ENCODE data around the gene USP1.

Gene USP1, protein sequence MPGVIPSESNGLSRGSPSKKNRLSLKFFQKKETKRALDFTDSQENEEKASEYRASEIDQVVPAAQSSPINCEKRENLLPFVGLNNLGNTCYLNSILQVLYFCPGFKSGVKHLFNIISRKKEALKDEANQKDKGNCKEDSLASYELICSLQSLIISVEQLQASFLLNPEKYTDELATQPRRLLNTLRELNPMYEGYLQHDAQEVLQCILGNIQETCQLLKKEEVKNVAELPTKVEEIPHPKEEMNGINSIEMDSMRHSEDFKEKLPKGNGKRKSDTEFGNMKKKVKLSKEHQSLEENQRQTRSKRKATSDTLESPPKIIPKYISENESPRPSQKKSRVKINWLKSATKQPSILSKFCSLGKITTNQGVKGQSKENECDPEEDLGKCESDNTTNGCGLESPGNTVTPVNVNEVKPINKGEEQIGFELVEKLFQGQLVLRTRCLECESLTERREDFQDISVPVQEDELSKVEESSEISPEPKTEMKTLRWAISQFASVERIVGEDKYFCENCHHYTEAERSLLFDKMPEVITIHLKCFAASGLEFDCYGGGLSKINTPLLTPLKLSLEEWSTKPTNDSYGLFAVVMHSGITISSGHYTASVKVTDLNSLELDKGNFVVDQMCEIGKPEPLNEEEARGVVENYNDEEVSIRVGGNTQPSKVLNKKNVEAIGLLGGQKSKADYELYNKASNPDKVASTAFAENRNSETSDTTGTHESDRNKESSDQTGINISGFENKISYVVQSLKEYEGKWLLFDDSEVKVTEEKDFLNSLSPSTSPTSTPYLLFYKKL

DNA sequence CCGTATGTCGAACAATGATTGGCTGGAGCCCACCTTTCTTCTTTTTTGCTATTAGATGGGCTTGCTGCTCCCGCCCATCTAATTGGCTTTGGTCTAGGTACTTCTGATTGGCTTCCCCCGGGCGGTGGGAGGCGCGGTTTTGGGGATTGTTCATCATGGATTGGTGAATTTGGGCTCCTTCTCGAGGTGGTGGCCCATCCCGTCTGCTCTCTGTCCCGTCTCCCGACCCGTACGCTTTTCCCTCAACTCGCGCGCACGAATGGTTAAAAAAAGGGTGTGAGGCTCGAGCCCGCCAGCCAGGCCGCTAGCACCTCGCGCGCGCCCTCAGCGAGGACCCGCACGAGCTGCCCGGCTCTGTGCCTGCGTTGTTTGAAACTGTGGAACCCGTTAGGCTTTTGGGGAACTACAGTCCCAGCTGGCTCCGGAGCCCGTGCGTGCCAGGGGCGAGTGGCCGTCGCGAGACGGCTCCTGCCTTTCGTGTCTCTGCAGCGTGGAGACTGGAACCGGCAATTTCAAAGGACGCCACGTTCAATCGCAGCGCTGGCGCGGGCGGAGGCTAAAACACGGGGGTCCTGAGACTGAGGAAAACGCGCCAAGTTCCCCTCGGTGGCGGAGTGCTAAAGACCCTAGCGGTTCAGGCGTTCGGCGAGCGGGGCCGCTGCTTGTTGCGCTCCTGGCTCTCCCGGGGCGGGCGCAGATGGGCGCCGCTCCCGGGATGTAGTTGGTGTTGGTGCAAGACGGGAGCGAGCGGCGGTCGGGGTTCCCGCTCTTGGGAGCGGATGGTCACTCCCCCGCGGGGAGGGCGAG lies at the start of gene USP1:
Gene USP1 (plus strand): TSS at position 584 of the 807 bp plus-strand sequence. CDS start 2,819 bp downstream, outside the sequence.
- DNase-seq (ENCODE audit: low read depth), result peak; percentile 93

GRCh38 chr1:62389531-62389930 lies 47.3 kb upstream of the USP1 start:
- no peak for DNase-seq (ENCODE audit: low read depth)

DNA sequence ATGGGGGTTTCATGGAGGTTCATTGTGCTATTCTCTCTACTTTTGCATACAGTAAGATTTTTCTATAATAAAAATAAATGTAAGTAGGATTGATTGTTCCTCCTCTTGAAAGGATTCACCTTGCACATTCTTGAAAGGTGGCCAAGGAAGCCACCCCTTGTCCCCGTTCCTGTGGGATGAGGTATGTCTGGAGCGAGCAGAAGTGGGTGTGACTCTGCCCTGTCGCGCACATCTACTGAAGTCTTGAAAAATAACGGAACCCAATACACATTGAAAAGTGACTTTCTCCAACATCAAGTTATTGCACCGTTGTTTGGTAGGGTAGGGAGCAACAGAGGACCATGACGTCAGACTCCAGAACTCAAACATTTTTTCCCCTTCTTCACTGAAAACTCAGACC lies 46.8 kb upstream of the USP1 start:
- DNase-seq (ENCODE audit: low read depth), result no peak

GRCh38 chr1:62391369-62391971 lies 45.4 kb upstream of the USP1 start:
- DNase-seq (ENCODE audit: low read depth), result peak; percentile 7

DNA sequence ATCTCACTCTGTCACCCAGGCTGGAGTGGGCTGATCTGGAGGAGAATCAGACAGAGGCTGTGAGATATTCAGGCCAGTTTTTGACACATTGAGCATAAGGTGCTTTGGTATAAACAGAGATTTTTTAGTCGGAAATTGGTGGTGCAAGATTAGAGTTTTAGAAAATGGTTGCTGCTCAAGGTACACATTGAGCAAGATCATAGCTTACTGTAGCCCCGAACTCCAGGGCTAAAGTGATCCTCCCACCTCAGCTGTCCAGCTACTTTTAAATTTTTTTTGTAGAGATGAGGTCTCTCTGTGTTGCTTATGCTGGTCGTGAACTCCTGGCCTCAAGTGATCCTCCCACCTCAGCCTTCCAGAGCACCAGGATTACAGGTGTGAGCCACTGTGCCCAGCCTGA lies 43.9 kb upstream of the USP1 start:
- no peak for DNase-seq (ENCODE audit: low read depth)

GRCh38 chr1:62394646-62395045 lies 42.2 kb upstream of the USP1 start:
- no peak for DNase-seq (ENCODE audit: low read depth)

- DNase-seq (ENCODE audit: low read depth), result no peak
Measured at GRCh38 chr1:62395291-62395690, 41.6 kb upstream of the USP1 start.

DNA sequence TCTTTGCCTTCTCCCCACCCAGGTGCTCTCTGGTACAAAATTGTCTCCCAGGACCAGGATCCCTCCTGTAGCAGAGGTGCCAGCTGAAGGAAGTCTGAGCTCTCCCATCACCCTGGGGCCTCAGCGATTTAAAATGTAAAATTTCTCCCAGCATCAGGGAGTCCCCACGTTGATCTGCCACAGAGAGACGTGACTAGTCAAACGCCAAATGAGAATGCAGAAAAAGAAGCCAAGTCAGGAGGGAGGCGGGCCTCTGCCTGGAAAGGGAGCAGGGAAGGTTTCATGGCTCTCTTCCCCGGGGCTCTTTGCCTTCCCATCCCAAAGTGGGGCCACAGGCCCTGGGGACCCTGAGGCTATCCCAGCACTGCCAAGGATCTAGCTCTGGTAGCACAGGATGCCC lies 40.0 kb upstream of the USP1 start:
- no peak for DNase-seq (ENCODE audit: low read depth)

DNA sequence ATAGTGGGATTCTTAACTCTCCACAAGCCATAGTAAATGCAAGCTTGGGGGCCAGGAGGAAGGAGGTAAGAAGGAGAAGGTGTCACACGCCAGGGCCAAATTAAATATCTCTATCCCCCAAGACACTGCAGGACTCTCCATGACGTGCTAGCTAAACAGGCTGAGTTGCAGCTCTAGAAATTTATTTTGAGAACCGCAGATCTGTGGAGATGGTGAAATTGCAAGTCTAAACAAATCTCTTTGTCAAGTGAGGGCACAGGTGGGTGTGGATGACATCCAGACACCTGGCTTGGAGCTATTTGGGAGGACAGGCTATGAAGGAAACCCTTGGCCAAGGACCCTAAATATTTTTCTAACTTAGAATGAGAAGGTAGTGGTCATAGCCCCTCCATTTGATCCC lies 39.5 kb upstream of the USP1 start:
- no peak for DNase-seq (ENCODE audit: low read depth)

- DNase-seq (ENCODE audit: low read depth), result no peak
Measured at GRCh38 chr1:62398377-62398776, 38.5 kb upstream of the USP1 start.

DNA sequence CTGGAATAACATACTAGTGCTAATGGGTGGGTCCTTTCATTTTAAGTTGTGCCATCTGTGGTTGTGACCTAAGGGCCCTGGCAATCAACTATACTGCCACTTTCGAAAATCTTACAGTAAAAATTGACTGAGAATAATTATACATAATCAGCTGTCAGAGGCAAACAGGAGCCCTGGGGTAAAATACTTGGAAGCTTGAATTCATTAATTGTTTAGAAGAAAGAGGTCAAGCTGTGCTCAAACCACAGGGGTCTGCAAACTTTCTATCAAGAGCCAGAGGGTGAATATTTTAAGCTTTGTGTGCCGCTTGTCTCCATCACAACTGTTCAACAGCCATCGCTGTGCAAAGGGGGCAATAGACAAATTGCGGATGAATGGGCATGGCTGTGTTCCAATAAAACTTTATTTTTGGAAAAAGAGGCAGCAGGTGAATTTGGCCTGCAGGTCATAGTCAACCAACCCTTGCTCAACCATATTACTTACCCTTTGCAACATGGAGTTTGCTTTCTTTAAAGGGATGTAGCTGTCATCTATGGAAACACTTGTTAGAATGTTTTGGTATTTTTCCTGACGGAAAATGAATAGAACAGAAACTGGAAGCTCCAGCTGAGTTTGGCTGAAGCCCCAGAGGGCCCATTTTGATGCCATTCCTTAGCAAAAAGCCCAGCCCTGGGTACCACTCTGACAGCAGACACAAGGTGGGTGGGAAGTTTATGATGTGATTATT lies 35.7 kb upstream of the USP1 start:
- no peak for DNase-seq (ENCODE audit: low read depth)

GRCh38 chr1:62405247-62405646 lies 31.6 kb upstream of the USP1 start:
- no peak for DNase-seq (ENCODE audit: low read depth)

- no peak for DNase-seq (ENCODE audit: low read depth)
Measured at GRCh38 chr1:62406576-62406975, 30.3 kb upstream of the USP1 start.

DNA sequence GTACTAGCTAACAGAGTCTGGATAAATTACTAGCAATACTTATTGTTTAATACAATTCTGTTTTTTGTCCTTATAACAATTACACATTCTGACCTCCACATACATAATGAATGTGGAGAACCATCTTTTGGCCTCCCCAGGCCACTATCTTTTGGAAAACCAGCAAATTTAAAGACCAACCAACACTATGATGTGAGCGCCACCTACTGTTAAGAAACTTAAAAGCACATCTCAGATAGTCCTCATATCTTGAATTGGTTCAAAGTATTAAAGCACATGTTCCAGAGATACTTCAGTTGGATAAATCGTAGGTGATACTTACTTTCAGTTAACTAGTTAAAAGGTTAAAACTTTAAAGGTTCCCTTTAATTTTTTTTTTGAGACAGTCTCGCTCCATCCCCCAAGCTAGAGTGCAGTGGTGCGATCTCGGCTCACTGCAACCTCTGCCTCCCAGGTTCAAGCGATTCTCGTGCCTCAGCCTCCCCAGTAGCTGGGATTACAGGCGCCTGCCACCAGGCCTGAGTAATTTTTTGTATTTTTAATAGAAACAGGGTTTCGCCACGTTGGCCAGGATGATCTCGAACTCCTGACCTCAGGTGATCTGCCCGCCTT lies 29.3 kb upstream of the USP1 start:
- DNase-seq (ENCODE audit: low read depth), result no peak

- no peak for DNase-seq (ENCODE audit: low read depth)
Measured at GRCh38 chr1:62415687-62416086, 21.2 kb upstream of the USP1 start.

- DNase-seq (ENCODE audit: low read depth), result no peak
Measured at GRCh38 chr1:62417351-62417999, 19.4 kb upstream of the USP1 start.

- no peak for DNase-seq (ENCODE audit: low read depth)
Measured at GRCh38 chr1:62420214-62420613, 16.6 kb upstream of the USP1 start.

DNA sequence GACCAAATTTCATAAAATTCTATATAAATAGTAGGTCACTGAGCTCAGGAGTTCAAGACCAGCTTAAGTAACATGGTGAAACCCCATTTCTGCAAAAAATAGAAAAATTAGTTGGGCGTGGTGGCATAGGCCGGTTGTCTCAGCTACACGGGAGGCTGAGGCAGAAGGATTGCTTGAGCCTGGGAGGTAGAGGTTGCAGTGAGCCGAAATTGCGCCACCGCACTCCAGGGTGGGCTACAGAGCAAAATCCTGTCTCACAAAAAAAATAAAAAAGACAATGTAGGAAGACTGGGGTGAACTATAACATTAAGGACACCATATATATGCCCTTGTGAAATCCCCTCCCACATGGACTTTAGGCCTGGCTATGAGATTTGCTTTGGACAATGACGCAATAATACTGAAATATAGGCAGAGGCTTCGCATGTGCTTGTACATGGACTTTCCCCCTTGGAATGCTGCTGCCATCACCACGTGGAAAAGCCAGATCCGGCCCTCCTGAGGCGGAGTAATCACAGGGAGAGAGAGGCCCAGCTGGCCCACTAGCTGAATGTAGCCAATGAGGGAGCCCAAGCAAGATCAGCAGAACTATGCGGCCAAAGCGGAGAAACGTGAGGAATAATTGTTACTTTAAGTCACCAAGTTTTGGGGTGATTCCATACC lies 13.1 kb upstream of the USP1 start:
- no peak for DNase-seq (ENCODE audit: low read depth)

GRCh38 chr1:62424411-62424810 lies 12.4 kb upstream of the USP1 start:
- DNase-seq (ENCODE audit: low read depth), result no peak

DNA sequence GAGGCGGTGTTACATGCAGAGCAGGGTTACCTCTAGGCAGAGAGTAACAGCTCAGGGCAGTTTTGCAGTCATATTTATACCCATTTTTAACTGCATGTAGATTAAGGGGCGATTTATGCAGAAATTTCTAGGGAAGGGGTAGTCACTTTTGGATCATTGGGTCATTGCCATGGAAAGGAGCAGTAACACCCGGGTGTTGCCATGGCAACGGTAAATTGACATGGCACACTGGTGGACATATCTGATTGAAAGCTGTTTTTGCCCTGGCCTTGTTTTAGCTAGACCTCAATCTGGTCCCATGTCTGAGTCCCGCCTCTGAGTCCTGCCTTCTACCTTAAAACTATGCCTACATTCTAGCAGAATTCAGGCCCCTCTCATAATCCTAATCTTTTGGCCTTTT lies 11.8 kb upstream of the USP1 start:
- no peak for DNase-seq (ENCODE audit: low read depth)

Measured in activated T-cell treated with anti-CD3 and anti-CD28 coated beads for 48 hours (primary cell).